ENCODE measurements around the gene MTHFSD.

GRCh38 chr16:86571530-86571915 is 16.5 kb upstream of the MTHFSD start:
- TF ChIP-seq PKNOX1 (IDR thresholded peaks at IDR 0.05), result no peak
- TF ChIP-seq SP1 (IDR thresholded peaks at IDR 0.05), result no peak
- no peak for TF ChIP-seq SUZ12 (IDR thresholded peaks at IDR 0.05)
- TF ChIP-seq ELF4 (IDR thresholded peaks at IDR 0.05), result no peak
- TF ChIP-seq TARDBP (IDR thresholded peaks at IDR 0.05), result no peak
- no peak for TF ChIP-seq NFRKB (IDR thresholded peaks at IDR 0.05)
- no peak for TF ChIP-seq CTBP1 (IDR thresholded peaks at IDR 0.05; ENCODE audit: borderline replicate concordance)
- no peak for TF ChIP-seq FOXM1 (IDR thresholded peaks at IDR 0.05; ENCODE audit: borderline replicate concordance)
- no peak for TF ChIP-seq FOXA1 (IDR thresholded peaks at IDR 0.05)
- no peak for TF ChIP-seq ARNT (IDR thresholded peaks at IDR 0.05)
- TF ChIP-seq BHLHE40 (IDR thresholded peaks at IDR 0.05; ENCODE audit: borderline replicate concordance), result no peak
